Naive thymus-derived CD4-positive, alpha-beta T cell (primary cell): Measurements from ENCODE around the gene DHX9. TPM values are rescaled to one million over a fixed set of nuclear protein-coding genes. Genes with fewer than 3 reads are reported as not detected.

Experiments used
- ATAC-seq: fragments of 150-1000 bp; cut with Tn5 transposase; 2 replicates; pipeline ENCODE4 v1.10.0; 2021; ENCODE audit warnings: mild to moderate bottlenecking, moderate library complexity
- CTCF ChIA-PET: fragments of 350-600 bp; sonication (Branson Sonifier 250); formaldehyde crosslinking; loops from one replicate; lab custom pipeline; 2021; ENCODE audit warnings: antibody characterized with exemption; lab: Charles Lee
- POLR2A ChIA-PET: fragments of 350-600 bp; sonication (Branson Sonifier 250); formaldehyde crosslinking; loops from one replicate; lab custom pipeline; 2021; ENCODE audit warnings: antibody characterized with exemption, inconsistent platforms; lab: Charles Lee
- DNase-seq, 9 donors: peaks; one replicate each; pipeline versions ENCODE4 v3.0.0 to v3.0.0-alpha.2; 2020 to 2022; ENCODE audit warnings: mixed read lengths in 1 of 9
- H3K27ac ChIP-seq: one replicate; pipeline ENCODE4 v1.7.0; 2013; ENCODE audit warnings: mild to moderate bottlenecking, low read depth, low read length, moderate library complexity
- H3K27me3 ChIP-seq, 2 donors: one replicate each; pipeline ENCODE4 v1.7.0; 2013; ENCODE audit warnings: low read length in 2 of 2, mild to moderate bottlenecking in 2 of 2, moderate library complexity in 2 of 2; ENCODE audit not compliant: control insufficient read depth in 2 of 2, insufficient read depth in 2 of 2
- H3K36me3 ChIP-seq, 3 experiments: 1 replicate in 2 of 3; 2 replicates in 1 of 3; pipeline ENCODE4 v1.7.0; 2013; ENCODE audit warnings: low read length in 3 of 3, mild to moderate bottlenecking in 3 of 3, moderate library complexity in 1 of 3; ENCODE audit not compliant: insufficient read depth in 3 of 3, control insufficient read depth in 2 of 3
- H3K4me1 ChIP-seq, 2 donors: one replicate each; pipeline ENCODE4 v1.7.0; 2013; ENCODE audit warnings: low read length in 2 of 2, mild to moderate bottlenecking in 2 of 2, moderate library complexity in 1 of 2; ENCODE audit not compliant: control insufficient read depth in 2 of 2, insufficient read depth in 2 of 2
- H3K4me3 ChIP-seq: 2 replicates; pipeline ENCODE4 v1.7.0; 2013; ENCODE audit warnings: mild to moderate bottlenecking, low read length
- H3K9me3 ChIP-seq, 3 experiments: 1 replicate in 2 of 3; 2 replicates in 1 of 3; pipeline ENCODE4 v1.7.0; 2013; ENCODE audit warnings: low read length in 3 of 3; ENCODE audit not compliant: control insufficient read depth in 2 of 3
- H3K27ac Mint-ChIP-seq, 9 donors: one replicate each; pipeline ENCODE4 v1.8.0; 2020 to 2022; ENCODE audit warnings: mixed read lengths in 9 of 9, mild to moderate bottlenecking in 8 of 9, moderate library complexity in 5 of 9, inconsistent platforms in 2 of 9
- H3K27me3 Mint-ChIP-seq, 5 donors: one replicate each; pipeline ENCODE4 v1.8.0; 2021 to 2022; ENCODE audit warnings: mixed read lengths in 5 of 5, mild to moderate bottlenecking in 1 of 5
- H3K36me3 Mint-ChIP-seq, 5 donors: one replicate each; pipeline ENCODE4 v1.8.0; 2020 to 2022; ENCODE audit warnings: mixed read lengths in 5 of 5, mild to moderate bottlenecking in 3 of 5, inconsistent platforms in 1 of 5
- H3K4me1 Mint-ChIP-seq, 7 donors: one replicate each; pipeline ENCODE4 v1.8.0; 2020 to 2022; ENCODE audit warnings: mixed read lengths in 7 of 7, mild to moderate bottlenecking in 3 of 7, inconsistent platforms in 1 of 7
- H3K4me3 Mint-ChIP-seq, 10 donors: one replicate each; pipeline ENCODE4 v1.8.0; 2020 to 2022; ENCODE audit warnings: mild to moderate bottlenecking in 10 of 10, mixed read lengths in 10 of 10, moderate library complexity in 6 of 10, inconsistent platforms in 2 of 10
- H3K9me3 Mint-ChIP-seq, 11 donors: one replicate each; pipeline ENCODE4 v1.8.0; 2020 to 2022; ENCODE audit warnings: mixed read lengths in 11 of 11, mild to moderate bottlenecking in 4 of 11, inconsistent platforms in 1 of 11, moderate library complexity in 1 of 11
- intact Hi-C, 2 donors: fragments of 100-400 bp; cut with micrococcal nuclease; formaldehyde crosslinking; loops; one replicate each; pipeline ENCODE4 v1.15.1; 2023
- polyA plus RNA-seq, 2 donors: library from polyadenylated mRNA; unstranded; fragments of 300-500 nt; fragmentation: Illumina TruSeq; gene quantifications; one replicate each; pipeline ENCODE4 v1.2.3, GENCODE V29; 2021
- total RNA-seq, 6 experiments: library from RNA in 5 of 6; stranded (reverse) in 5 of 6; gene quantifications; 1 replicate in 5 of 6; 2 replicates in 1 of 6; pipeline ENCODE4 v1.2.3 and lab custom pipeline; 2021 to 2026

Gene DHX9
- total and polyA plus RNA-seq, 7 experiments from 2014 or later: 96.9 to 299 (median 213) TPM

- CTCF ChIA-PET: no interaction called here
- Histone ChIP-seq H3K9me3 (no peaks in the 10 kb centered on the region), H3K27me3 (no peaks in the 10 kb centered on the region), H3K4me3 (no peak overlapping the region), H3K4me1 (no peaks in the 10 kb centered on the region), H3K36me3 (no peaks in the 10 kb centered on the region), H3K27ac (no peak overlapping the region)
- peaks cover 4 to 33% (median 14%) of the 10 kb centered on the region in 5 donors for H3K27me3 Mint-ChIP-seq
- H3K4me1 Mint-ChIP-seq: peaks cover 0 to 2% (median 0%) of the 10 kb centered on the region in 7 donors
- POLR2A ChIA-PET: no interaction called here
- no peak overlapping the region for H3K27ac Mint-ChIP-seq
- H3K9me3 Mint-ChIP-seq: peaks cover 0 to 22% (median 2%) of the 10 kb centered on the region in 11 donors
- no peak overlapping the region for H3K4me3 Mint-ChIP-seq
- peaks cover 0 to 10% (median 0%) of the 10 kb centered on the region in 5 donors for H3K36me3 Mint-ChIP-seq
- intact Hi-C loops: no loop called here
- ATAC-seq (no peak), DNase-seq (no peak)
Measured at GRCh38 chr1:182909578-182909977, 70.4 kb downstream of the DHX9 start.

- H3K9me3 Mint-ChIP-seq: peaks cover 0 to 22% (median 2%) of the 10 kb centered on the region in 11 donors
- peaks cover 5 to 36% (median 15%) of the 10 kb centered on the region in 5 donors for H3K27me3 Mint-ChIP-seq
- ATAC-seq (no peak), DNase-seq (no peak)
- no peak overlapping the region for H3K4me3 Mint-ChIP-seq
- intact Hi-C loops: no loop called here
- H3K4me1 ChIP-seq: no peaks in the 10 kb centered on the region
- H3K36me3 Mint-ChIP-seq: peaks cover 0 to 10% (median 0%) of the 10 kb centered on the region in 5 donors
- no peak overlapping the region for H3K27ac ChIP-seq
- peaks cover 0 to 2% (median 0%) of the 10 kb centered on the region in 7 donors for H3K4me1 Mint-ChIP-seq
- H3K4me3 ChIP-seq: no peak overlapping the region
- ChIA-PET POLR2A (interaction anchor here (0.6 kb wide), 1 partner anchor 122 kb away, joined by 5 read pairs; no protein-coding TSS in a partner anchor), CTCF (no interaction called here)
- H3K27ac Mint-ChIP-seq: no peak overlapping the region
- H3K36me3 ChIP-seq: no peaks in the 10 kb centered on the region
- H3K27me3 ChIP-seq: no peaks in the 10 kb centered on the region
- H3K9me3 ChIP-seq: no peaks in the 10 kb centered on the region
Measured at GRCh38 chr1:182910143-182910542, 71.0 kb downstream of the DHX9 start.

GRCh38 chr1:182913401-182913800 is 74.3 kb downstream of the DHX9 start:
- ATAC-seq (no peak), DNase-seq (no peak)
- Histone ChIP-seq H3K4me1 (no peaks in the 10 kb centered on the region), H3K36me3 (no peaks in the 10 kb centered on the region), H3K9me3 (no peaks in the 10 kb centered on the region), H3K27me3 (no peaks in the 10 kb centered on the region), H3K27ac (no peak overlapping the region), H3K4me3 (no peak overlapping the region)
- Mint-ChIP-seq H3K27me3 (peaks cover 22 to 41% (median 28%) of the 10 kb centered on the region in 5 donors), H3K9me3 (peaks cover 0 to 22% (median 2%) of the 10 kb centered on the region in 11 donors), H3K4me3 (no peak overlapping the region), H3K27ac (no peak overlapping the region), H3K36me3 (peaks cover 0 to 10% (median 0%) of the 10 kb centered on the region in 5 donors), H3K4me1 (peaks cover 0 to 2% (median 0%) of the 10 kb centered on the region in 7 donors)
- CTCF ChIA-PET: no interaction called here
- POLR2A ChIA-PET: no interaction called here
- intact Hi-C loops: no loop called here

- ChIA-PET CTCF (no interaction called here), POLR2A (no interaction called here)
- Mint-ChIP-seq H3K27ac (no peak overlapping the region), H3K27me3 (peaks cover 30 to 54% (median 50%) of the 10 kb centered on the region in 5 donors), H3K9me3 (peaks cover 0 to 5% (median 0%) of the 10 kb centered on the region in 11 donors), H3K36me3 (no peaks in the 10 kb centered on the region), H3K4me3 (no peak overlapping the region), H3K4me1 (no peaks in the 10 kb centered on the region)
- no peaks in the 10 kb centered on the region for H3K9me3 ChIP-seq
- ATAC-seq (no peak), DNase-seq (no peak)
- H3K4me3 ChIP-seq: no peak overlapping the region
- no peaks in the 10 kb centered on the region for H3K36me3 ChIP-seq
- no peaks in the 10 kb centered on the region for H3K4me1 ChIP-seq
- intact Hi-C loops: no loop called here
- no peaks in the 10 kb centered on the region for H3K27me3 ChIP-seq
- H3K27ac ChIP-seq: no peak overlapping the region
Measured at GRCh38 chr1:182917378-182917777, 78.2 kb downstream of the DHX9 start.

- no peak overlapping the region for H3K27ac Mint-ChIP-seq
- H3K27me3 Mint-ChIP-seq: peaks cover 18 to 32% (median 25%) of the 10 kb centered on the region in 5 donors
- no peaks in the 10 kb centered on the region for H3K4me1 ChIP-seq
- DNase-seq: no peak
- H3K4me3 Mint-ChIP-seq: no peak overlapping the region
- CTCF ChIA-PET: no interaction called here
- peaks cover 0 to 5% (median 0%) of the 10 kb centered on the region in 7 donors for H3K4me1 Mint-ChIP-seq
- no peak overlapping the region for H3K27ac ChIP-seq
- no peaks in the 10 kb centered on the region for H3K27me3 ChIP-seq
- ATAC-seq: no peak
- intact Hi-C loops: no loop called here
- H3K36me3 Mint-ChIP-seq: no peaks in the 10 kb centered on the region
- no peaks in the 10 kb centered on the region for H3K9me3 ChIP-seq
- no peaks in the 10 kb centered on the region for H3K36me3 ChIP-seq
- no peaks in the 10 kb centered on the region for H3K9me3 Mint-ChIP-seq
- POLR2A ChIA-PET: no interaction called here
- H3K4me3 ChIP-seq: no peak overlapping the region
Measured at GRCh38 chr1:182925661-182926060, 86.5 kb downstream of the DHX9 start.

GRCh38 chr1:182927693-182928433 is 88.7 kb downstream of the DHX9 start:
- no peaks in the 10 kb centered on the region for H3K36me3 Mint-ChIP-seq
- H3K27me3 Mint-ChIP-seq: peaks cover 6 to 31% (median 19%) of the 10 kb centered on the region in 5 donors
- ATAC-seq: no peak
- Histone ChIP-seq H3K4me3 (no peak overlapping the region), H3K27me3 (no peaks in the 10 kb centered on the region), H3K9me3 (no peaks in the 10 kb centered on the region), H3K4me1 (no peaks in the 10 kb centered on the region), H3K27ac (no peak overlapping the region), H3K36me3 (no peaks in the 10 kb centered on the region)
- no peaks in the 10 kb centered on the region for H3K9me3 Mint-ChIP-seq
- no peak for DNase-seq
- no peak overlapping the region for H3K27ac Mint-ChIP-seq
- intact Hi-C loops: no loop called here
- H3K4me1 Mint-ChIP-seq: peaks cover 0 to 5% (median 0%) of the 10 kb centered on the region in 7 donors
- POLR2A ChIA-PET: no interaction called here
- no peak overlapping the region for H3K4me3 Mint-ChIP-seq
- CTCF ChIA-PET: no interaction called here

GRCh38 chr1:182930985-182931384 is 91.8 kb downstream of the DHX9 start:
- H3K4me1 Mint-ChIP-seq: peaks cover 0 to 3% (median 0%) of the 10 kb centered on the region in 7 donors
- Histone ChIP-seq H3K9me3 (no peaks in the 10 kb centered on the region), H3K27ac (no peak overlapping the region), H3K27me3 (no peaks in the 10 kb centered on the region), H3K4me3 (no peak overlapping the region), H3K36me3 (no peaks in the 10 kb centered on the region), H3K4me1 (no peaks in the 10 kb centered on the region)
- H3K36me3 Mint-ChIP-seq: peaks cover 0 to 4% (median 0%) of the 10 kb centered on the region in 5 donors
- no peak overlapping the region for H3K27ac Mint-ChIP-seq
- ATAC-seq: no peak
- intact Hi-C loops: no loop called here
- H3K9me3 Mint-ChIP-seq: peaks cover 0 to 18% (median 5%) of the 10 kb centered on the region in 11 donors
- H3K4me3 Mint-ChIP-seq: no peak overlapping the region
- ChIA-PET POLR2A (no interaction called here), CTCF (no interaction called here)
- no peak for DNase-seq
- H3K27me3 Mint-ChIP-seq: peaks cover 7 to 32% (median 21%) of the 10 kb centered on the region in 5 donors
